Tibial nerve (tissue), 4 donors: ENCODE data around the gene ADSS1. TPM values are rescaled to one million over a fixed set of nuclear protein-coding genes. Genes with fewer than 3 reads are reported as not detected.

Source experiments
- DNase-seq, 2 donors: peaks; one replicate each; pipeline ENCODE4 v3.0.0-alpha.2; 2019; ENCODE audit warnings: low spot score in 2 of 2
- H3K27ac ChIP-seq, 4 donors: fragments of 200-600 bp; sonication (generic) in 3 of 4; one replicate each; pipeline ENCODE4 v1.5.1; 2017 to 2019; ENCODE audit warnings: mild to moderate bottlenecking in 1 of 4
- H3K27me3 ChIP-seq, 2 donors: fragments of 200-600 bp; sonication (generic) in 1 of 2; one replicate each; pipeline versions ENCODE4 v1.5.1 to v1.6.0; 2017 to 2019
- H3K36me3 ChIP-seq, 3 donors: fragments of 200-600 bp; sonication (generic); one replicate each; pipeline ENCODE4 v1.5.1; 2018 to 2019
- H3K4me1 ChIP-seq, 4 donors: fragments of 200-600 bp; sonication (generic) in 3 of 4; one replicate each; pipeline ENCODE4 v1.5.1; 2017 to 2019
- H3K4me3 ChIP-seq, 4 donors: fragments of 200-600 bp; sonication (generic) in 3 of 4; one replicate each; pipeline ENCODE4 v1.5.1; 2017 to 2019; ENCODE audit warnings: mild to moderate bottlenecking in 1 of 4, moderate library complexity in 1 of 4
- H3K9me3 ChIP-seq, 4 donors: fragments of 200-600 bp; sonication (generic) in 3 of 4; one replicate each; pipeline ENCODE4 v1.5.1; 2017 to 2019
- EP300 ChIP-seq, 2 donors: sonication (generic); formaldehyde crosslinking; IDR thresholded peaks; one replicate each; pipeline ENCODE4 v1.6.1; 2017; ENCODE audit warnings: antibody characterized with exemption in 2 of 2, mild to moderate bottlenecking in 1 of 2
- POLR2A ChIP-seq, 2 donors: fragments of 450-650 bp; IDR thresholded peaks; one replicate each; pipeline ENCODE4 v1.6.1; 2017; ENCODE audit warnings: antibody characterized with exemption in 2 of 2, mild to moderate bottlenecking in 2 of 2, moderate library complexity in 2 of 2
- WGBS, 2 donors: methylation state at CpG; one replicate each; pipeline ENCODE4 v1.1.5; 2018; 5-methylcytosine and 5-hydroxymethylcytosine counted together
- small RNA-seq: library from RNA; depleted of rRNA; stranded (forward); fragments of <200 nt; gene quantifications from one replicate; pipeline ENCODE3, GENCODE V24; 2016
- total RNA-seq, 4 donors: library from RNA; depleted of rRNA; stranded (reverse); fragments of >200 nt; gene quantifications; one replicate each; pipeline ENCODE4 v1.1.0, GENCODE V29; 2016
- TF ChIP-seq, protein P1 (sequence below), 5 experiments: fragments of 200-600 bp in 3 of 5; fragments of 450-650 bp in 2 of 5; sonication (generic) in 3 of 5; IDR thresholded peaks; one replicate each; pipeline ENCODE4 v1.5.1; 2016 to 2019; ENCODE audit warnings: antibody characterized with exemption in 5 of 5, mild to moderate bottlenecking in 3 of 5, moderate library complexity in 2 of 5

ADSS1 gene
- total RNA-seq, 4 donors from 2014 or later, result 4.8 to 11.4 (median 6.3) TPM

DNA sequence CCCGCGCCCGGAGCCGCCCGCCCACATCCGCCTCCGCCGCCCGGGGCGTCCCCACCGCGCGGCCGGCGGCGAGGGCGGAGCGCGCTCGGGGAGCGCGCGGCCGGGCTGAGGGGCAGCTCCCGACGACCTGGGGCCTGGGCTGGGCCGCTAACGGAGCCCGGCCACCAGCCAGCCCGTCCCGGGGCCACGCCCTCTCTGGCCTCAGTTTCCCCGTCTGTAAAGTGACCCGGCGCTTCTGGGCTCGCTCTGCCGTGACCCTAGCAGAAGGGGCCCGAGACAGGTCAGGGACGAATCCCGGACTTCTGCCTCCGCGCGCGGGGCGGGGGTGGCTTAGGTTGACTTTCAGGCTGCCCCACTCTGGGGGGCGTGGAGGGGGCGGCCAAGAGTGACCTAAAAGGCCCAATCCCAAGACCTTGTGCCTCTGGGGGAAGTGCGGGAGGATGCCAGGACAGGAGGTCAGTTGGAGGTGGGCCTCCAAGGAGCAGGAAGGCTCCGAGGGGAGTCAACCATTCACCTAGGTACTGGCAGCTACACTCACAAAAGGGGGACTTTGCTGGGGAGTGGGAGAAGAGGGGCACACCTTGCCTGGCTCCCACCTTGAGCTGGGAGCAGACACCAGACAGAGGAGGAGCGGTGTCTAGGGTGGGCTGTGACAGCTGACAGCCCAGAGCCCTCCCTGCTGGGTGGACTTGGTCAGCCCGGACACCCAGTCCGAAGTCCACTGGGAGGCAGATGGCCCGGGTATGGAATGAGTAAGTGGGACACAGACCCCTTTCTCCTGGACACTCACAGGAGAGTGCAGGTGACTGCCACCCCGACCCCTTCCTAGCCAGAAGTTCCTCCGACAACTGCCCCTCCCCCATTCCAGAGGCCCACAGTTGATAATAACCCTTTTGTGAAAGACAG lies 72.0 kb downstream of the ADSS1 start:
- H3K4me1 ChIP-seq, result peaks cover 0 to 77% (median 43%) of the 10 kb centered on the region in 4 donors
- peak overlapping the region; percentile 32 to 84 (median 50) for H3K4me3 ChIP-seq
- H3K27me3 ChIP-seq, result no peaks in the 10 kb centered on the region
- 18 to 22% methylated on average over 25 to 35 of the region's 55 CpGs for WGBS, 2 donors
- peak overlapping the region; percentile 49 to 99 (median 90) for H3K27ac ChIP-seq
- peak in 1 of 2 donors; percentile 30 for DNase-seq
- H3K36me3 ChIP-seq, result peaks cover 0 to 15% (median 2%) of the 10 kb centered on the region in 3 donors
- no peaks in the 10 kb centered on the region for H3K9me3 ChIP-seq
- TF ChIP-seq EP300 (IDR thresholded peaks at IDR 0.05) (no peak), POLR2A (IDR thresholded peaks at IDR 0.05) (peak; percentile 66 to 78)
- TF ChIP-seq, protein P1, sequence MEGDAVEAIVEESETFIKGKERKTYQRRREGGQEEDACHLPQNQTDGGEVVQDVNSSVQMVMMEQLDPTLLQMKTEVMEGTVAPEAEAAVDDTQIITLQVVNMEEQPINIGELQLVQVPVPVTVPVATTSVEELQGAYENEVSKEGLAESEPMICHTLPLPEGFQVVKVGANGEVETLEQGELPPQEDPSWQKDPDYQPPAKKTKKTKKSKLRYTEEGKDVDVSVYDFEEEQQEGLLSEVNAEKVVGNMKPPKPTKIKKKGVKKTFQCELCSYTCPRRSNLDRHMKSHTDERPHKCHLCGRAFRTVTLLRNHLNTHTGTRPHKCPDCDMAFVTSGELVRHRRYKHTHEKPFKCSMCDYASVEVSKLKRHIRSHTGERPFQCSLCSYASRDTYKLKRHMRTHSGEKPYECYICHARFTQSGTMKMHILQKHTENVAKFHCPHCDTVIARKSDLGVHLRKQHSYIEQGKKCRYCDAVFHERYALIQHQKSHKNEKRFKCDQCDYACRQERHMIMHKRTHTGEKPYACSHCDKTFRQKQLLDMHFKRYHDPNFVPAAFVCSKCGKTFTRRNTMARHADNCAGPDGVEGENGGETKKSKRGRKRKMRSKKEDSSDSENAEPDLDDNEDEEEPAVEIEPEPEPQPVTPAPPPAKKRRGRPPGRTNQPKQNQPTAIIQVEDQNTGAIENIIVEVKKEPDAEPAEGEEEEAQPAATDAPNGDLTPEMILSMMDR (IDR thresholded peaks at IDR 0.05), result peak in 1 of 5 experiments; percentile 31

DNA sequence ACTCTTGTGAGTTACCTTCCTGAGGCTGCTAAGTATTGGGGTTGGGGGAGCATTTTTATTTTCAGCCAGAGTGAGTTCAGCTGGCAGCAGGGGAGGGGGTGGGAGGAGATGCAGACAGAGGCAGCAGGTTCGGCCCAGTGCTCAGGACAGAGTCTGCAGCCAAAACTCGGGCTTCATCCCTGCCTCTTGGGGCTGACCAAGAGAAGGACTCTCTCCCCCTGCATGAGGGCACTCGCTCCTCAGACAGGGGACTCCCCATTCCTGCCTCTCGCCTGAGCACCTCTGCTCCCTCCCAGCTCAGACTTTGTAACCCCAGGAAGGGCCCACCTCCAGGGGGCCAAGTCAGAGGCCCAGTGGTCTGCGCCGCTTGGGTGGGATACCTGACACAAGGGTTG lies 72.7 kb downstream of the ADSS1 start:
- peaks cover 0 to 8% (median 0%) of the 10 kb centered on the region in 3 donors for H3K36me3 ChIP-seq
- no peak overlapping the region for H3K4me3 ChIP-seq
- H3K27me3 ChIP-seq, result no peaks in the 10 kb centered on the region
- TF ChIP-seq, protein P1 (IDR thresholded peaks at IDR 0.05), result no peak
- no peak for TF ChIP-seq EP300 (IDR thresholded peaks at IDR 0.05)
- no peak for TF ChIP-seq POLR2A (IDR thresholded peaks at IDR 0.05)
- H3K9me3 ChIP-seq, result no peaks in the 10 kb centered on the region
- 74% methylated on average over 5 to 6 of the region's 6 CpGs for WGBS, 2 donors
- H3K4me1 ChIP-seq, result peaks cover 0 to 78% (median 46%) of the 10 kb centered on the region in 4 donors
- no peak for DNase-seq
- H3K27ac ChIP-seq, result peak overlapping the region in 3 of 4 donors; percentile 11 to 99 (median 92)

Small RNA genes within 50 kb of the gene (small RNA-seq; reads per million reads assigned to genes)
- gene MIR4710, result not detected

Other genes with a start within 250 kb of the ADSS1 start
- 10 to 100 TPM in 2 of 4 donors, 1 to 10 TPM in 2; 6.1 to 31.2 (median 11.1) TPM for gene C14orf180, start 144.5 kb upstream of the ADSS1 start, total RNA-seq
- under 1 TPM in 3 of 4 donors, not detected in 1; 0.66 to 0.84 (median 0.78) TPM for gene TMEM179, start 119.5 kb upstream of the ADSS1 start, total RNA-seq
- gene INF2, start 34.6 kb upstream of the ADSS1 start, total RNA-seq, result 100 to 1,000 TPM; 217 to 256 (median 239) TPM
- gene SIVA1, start 28.9 kb downstream of the ADSS1 start, total RNA-seq, result 100 to 1,000 TPM; 260 to 422 (median 378) TPM
- 100 to 1,000 TPM; 130 to 199 (median 144) TPM for gene AKT1, start 71.5 kb downstream of the ADSS1 start, total RNA-seq
- gene ZBTB42, start 76.9 kb downstream of the ADSS1 start, total RNA-seq, result 10 to 100 TPM in 1 of 4 donors, 1 to 10 TPM in 3; 5.9 to 12.3 (median 6.7) TPM
- 10 to 100 TPM; 10.1 to 36.3 (median 13.0) TPM for gene CEP170B, start 141.0 kb downstream of the ADSS1 start, total RNA-seq
- 1 to 10 TPM in 1 of 4 donors, not detected in 3; 2.4 TPM for gene PLD4, start 200.7 kb downstream of the ADSS1 start, total RNA-seq